Keratinocyte (primary cell): ENCODE measurements around the gene HCN1.

Source experiments
- CTCF ChIP-seq, 3 experiments: IDR thresholded peaks in 1 of 3; conservative IDR thresholded peaks in 1 of 3; optimal IDR thresholded peaks in 1 of 3; 2 replicates in 2 of 3; 3 replicates in 1 of 3; pipeline versions ENCODE3 to v1.5.1; 2011; ENCODE audit warnings: low read length in 3 of 3, mild to moderate bottlenecking in 3 of 3, moderate library complexity in 2 of 3, control low read depth in 1 of 3, inconsistent platforms in 1 of 3; ENCODE audit not compliant: insufficient read depth in 2 of 3; ENCODE audit errors: extremely low read depth in 1 of 3
- EZH2 ChIP-seq: IDR thresholded peaks from one replicate; pipeline ENCODE4 v1.6.1; 2012; ENCODE audit warnings: inconsistent platforms, mild to moderate bottlenecking, low read length, moderate library complexity

DNA sequence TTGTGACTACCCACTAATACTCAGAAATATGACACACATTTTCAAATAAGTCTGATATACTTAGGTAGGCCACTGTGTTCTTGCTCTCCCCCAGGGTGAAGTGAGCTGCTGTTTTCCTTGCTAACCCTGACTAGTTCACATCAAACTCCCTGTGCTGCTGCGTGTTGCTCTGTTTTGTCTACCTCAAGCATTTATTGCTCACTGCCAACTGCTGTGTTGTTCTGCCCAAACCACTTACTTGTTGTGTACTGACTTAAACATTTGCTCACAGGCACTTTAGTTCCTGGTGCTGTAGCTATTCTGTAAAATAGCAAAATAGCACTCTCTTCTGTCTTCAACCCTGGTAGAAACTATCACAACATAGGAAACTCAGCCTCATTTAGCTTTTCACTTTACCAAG lies 255.7 kb downstream of the HCN1 start:
- TF ChIP-seq CTCF (optimal IDR thresholded peaks at IDR 0.05 in 1 of 3, IDR thresholded peaks at IDR 0.05 in 1 of 3, conservative IDR thresholded peaks at IDR 0.05 in 1 of 3; ENCODE audit: extremely low read depth in 1 of 3, insufficient read depth in 2 of 3, low read length in 3 of 3), result no peak
- no peak for TF ChIP-seq EZH2
